Body of pancreas (tissue), 4 donors: ENCODE data around the gene TRIM44.

Experiments used
- CTCF ChIP-seq, 7 experiments: fragments of 450-650 bp in 4 of 7; fragments of 200-600 bp in 3 of 7; sonication (generic) in 3 of 7; IDR thresholded peaks; one replicate each; pipeline ENCODE4 v1.5.1; 2016 to 2019; ENCODE audit warnings: antibody characterized with exemption in 7 of 7
- POLR2A ChIP-seq, 3 donors: fragments of 450-650 bp; IDR thresholded peaks; one replicate each; pipeline ENCODE4 v1.6.1; 2016; ENCODE audit warnings: antibody characterized with exemption in 3 of 3, mild to moderate bottlenecking in 2 of 3

- TF ChIP-seq POLR2A (IDR thresholded peaks at IDR 0.05), result no peak
- TF ChIP-seq CTCF (IDR thresholded peaks at IDR 0.05), result no peak
Measured at GRCh38 chr11:35730254-35730653, 67.7 kb downstream of the TRIM44 start.
